Activated CD8-positive, alpha-beta memory T cell treated with anti-CD3 and anti-CD28 coated beads for 4 hours (primary cell): Measurements from ENCODE around the gene TPD52L1.
"Not testable (repeated sequence)": the region's sequence is repeated elsewhere in the genome, so short reads cannot be mapped to it uniquely, and the experiment has no call there.

ENCODE experiments used
- DNase-seq, 2 donors: peaks; one replicate each; pipeline ENCODE4 v3.0.0-alpha.2; 2020; ENCODE audit warnings: low read depth in 2 of 2

The TPD52L1 gene, protein sequence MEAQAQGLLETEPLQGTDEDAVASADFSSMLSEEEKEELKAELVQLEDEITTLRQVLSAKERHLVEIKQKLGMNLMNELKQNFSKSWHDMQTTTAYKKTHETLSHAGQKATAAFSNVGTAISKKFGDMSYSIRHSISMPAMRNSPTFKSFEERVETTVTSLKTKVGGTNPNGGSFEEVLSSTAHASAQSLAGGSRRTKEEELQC

DNA sequence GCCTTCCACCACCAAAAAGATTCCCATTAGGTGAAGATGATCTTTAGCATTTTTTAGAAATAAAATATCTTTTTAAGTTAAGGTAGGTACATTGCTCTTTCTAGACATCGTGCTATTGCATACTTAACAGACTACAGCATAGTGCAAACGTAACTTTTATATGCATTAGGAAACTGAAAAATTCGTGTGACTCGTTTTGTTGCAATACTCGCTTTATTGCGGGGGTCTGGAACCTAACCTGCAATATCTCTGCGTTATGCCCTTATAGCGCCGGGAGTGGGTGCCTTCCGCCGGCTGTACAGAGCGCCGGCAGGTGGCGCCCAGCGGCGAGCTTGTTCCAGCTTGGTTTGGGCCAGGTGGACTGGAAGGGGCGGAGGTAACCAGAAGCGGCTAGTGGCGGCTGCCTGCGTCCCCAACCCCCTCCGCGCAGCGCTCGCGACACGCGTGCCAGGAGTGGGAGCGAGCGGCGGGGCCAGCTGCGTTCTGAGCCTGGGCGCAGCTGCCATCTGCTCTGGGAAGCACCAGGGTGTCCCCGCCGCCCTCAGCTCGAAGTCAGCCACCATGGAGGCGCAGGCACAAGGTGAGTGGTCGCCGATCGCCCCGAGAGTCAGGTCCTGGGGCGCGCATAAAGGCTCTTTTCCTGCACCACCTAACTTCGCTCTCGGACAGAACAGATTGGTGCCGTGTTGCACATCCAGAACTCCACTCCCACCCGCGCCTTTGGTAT lies at the start of gene TPD52L1:
TSS of gene TPD52L1 (plus strand) at position 383 of the 727 bp plus-strand sequence. CDS start at position 562, 179 bp downstream.
- peak in 1 of 2 donors; percentile 10 for DNase-seq

- no peak for DNase-seq
Observed at GRCh38 chr6:125104425-125104824, 49.1 kb upstream of the TPD52L1 start.

DNA sequence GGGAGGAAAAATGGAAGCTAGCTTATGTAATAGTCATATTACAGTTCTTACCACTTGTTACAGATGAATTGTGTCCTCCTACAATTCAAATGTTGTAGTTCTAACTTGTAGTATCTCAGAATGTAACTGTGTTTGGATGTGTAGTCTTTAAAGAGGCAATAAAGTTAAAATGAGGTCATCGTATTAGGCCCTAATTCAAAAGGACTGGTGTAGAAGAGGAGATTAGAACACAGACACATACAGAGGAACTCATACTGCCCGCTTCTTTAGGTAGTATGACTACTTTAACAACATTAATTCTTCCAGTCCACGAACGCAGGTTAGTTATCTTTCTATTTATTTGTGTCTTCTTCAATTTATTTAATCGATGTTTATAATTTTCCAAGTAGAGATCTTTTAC lies 46.5 kb upstream of the TPD52L1 start:
- no peak for DNase-seq

- no peak for DNase-seq
Observed at GRCh38 chr6:125107896-125108295, 45.7 kb upstream of the TPD52L1 start.

DNA sequence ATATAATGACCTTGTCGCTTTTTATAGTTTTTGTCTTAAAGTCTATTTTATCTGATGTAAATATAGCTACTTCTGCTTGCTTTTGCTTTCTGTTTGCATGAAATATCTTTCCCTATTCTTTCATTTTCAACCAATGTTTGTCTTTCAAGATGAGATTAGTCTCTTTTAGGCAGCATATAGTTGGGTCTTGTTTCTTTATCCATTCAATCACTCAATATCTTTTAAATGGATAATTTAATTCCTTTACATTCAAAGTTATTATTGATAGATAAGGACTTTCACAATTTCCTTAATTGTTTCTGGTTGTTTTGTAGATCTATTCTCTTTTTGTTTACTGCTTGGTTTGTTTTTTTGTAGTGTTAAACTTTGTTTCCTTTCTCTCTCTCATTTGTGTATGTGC lies 43.5 kb upstream of the TPD52L1 start:
- DNase-seq: no peak

GRCh38 chr6:125111219-125111983 lies 42.2 kb upstream of the TPD52L1 start:
- DNase-seq: no peak

GRCh38 chr6:125112934-125113333 lies 40.6 kb upstream of the TPD52L1 start:
- no peak for DNase-seq

- no peak for DNase-seq
Observed at GRCh38 chr6:125114248-125114858, 39.2 kb upstream of the TPD52L1 start.

DNA sequence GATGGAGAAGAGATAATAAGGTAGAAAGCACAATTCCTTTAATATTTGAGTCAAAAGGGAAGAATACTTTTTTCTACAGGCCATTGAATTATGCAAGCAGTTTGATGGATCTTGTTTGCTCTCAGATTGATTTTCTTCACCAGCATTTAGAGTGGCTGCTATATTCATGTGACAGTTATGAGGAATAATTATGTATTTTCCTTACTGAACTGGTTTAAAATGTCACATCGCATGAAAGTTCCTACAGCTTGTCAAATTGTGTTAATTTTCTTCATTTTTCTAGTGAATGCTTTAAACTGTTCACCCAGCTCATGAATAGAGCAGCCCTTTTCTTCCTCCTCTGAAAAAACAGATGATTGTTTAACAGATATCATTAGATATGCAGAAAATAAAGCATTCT lies 37.4 kb upstream of the TPD52L1 start:
- no peak for DNase-seq

DNA sequence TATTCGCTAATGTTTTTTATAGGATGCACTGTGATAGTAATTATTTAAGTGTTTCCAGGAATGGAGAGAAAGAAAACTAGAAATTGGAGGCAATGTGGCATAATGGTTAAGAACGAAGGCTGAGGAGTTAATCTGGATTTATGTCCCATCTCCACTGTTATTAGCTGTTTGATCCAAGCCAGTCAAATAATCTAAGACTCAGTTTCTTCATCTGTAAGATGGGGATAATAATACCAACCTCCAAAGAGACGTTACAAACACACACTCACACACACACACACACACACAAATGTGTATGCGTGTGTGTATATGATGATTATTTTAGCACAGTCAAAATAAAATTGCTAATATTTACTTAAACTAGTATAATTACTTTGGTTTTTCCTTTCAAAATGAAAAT lies 36.9 kb upstream of the TPD52L1 start:
- DNase-seq: no peak

DNA sequence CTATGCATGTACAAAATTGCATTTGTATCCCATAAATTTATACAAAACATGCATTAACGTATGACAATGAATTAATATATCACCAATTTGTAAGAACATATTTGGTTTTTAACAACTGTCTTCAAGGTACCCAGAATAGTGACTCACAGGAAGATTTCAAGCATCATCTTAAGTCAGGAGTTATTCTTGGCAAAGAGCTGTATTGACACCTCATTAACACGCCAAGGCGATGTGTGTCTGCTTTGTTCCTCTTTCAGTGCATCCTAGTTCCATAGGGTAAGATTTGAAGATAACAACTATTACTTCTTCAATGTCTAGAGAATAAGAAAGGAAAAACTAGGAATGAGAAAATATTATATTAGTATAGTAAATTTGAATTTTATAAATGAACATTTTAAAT lies 35.8 kb upstream of the TPD52L1 start:
- no peak for DNase-seq

DNA sequence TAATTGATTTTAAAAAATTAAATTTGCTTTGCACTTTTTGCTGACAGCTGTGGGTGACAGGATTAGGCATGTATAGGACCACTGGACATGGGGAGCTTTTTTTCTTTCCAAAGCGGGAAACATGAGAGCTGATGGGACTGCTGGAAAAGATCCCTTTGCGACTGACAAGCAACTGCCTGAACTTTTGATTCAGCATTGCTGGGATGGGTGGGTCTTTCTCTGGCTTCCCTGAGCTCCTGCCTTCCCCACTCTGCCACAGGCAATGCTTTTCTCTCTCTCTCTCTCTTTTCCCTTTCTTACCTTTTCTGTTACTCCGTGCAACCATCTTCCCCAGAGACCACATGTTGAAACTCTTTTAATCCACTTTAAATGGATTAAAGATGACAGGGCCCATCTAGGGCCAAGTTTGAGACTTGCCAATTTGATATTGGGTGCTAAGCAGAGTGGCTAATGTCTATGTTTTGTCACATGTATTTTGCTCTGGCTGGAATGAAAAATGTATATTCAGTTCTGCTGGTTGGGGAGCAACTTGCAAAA lies 33.5 kb upstream of the TPD52L1 start:
- DNase-seq: no peak

GRCh38 chr6:125121894-125122293 lies 31.7 kb upstream of the TPD52L1 start:
- DNase-seq: no peak

GRCh38 chr6:125123051-125123450 lies 30.5 kb upstream of the TPD52L1 start:
- DNase-seq: no peak

GRCh38 chr6:125123468-125124048 lies 30.0 kb upstream of the TPD52L1 start:
- DNase-seq: no peak

- no peak for DNase-seq
Observed at GRCh38 chr6:125124049-125124669, 29.4 kb upstream of the TPD52L1 start.

DNA sequence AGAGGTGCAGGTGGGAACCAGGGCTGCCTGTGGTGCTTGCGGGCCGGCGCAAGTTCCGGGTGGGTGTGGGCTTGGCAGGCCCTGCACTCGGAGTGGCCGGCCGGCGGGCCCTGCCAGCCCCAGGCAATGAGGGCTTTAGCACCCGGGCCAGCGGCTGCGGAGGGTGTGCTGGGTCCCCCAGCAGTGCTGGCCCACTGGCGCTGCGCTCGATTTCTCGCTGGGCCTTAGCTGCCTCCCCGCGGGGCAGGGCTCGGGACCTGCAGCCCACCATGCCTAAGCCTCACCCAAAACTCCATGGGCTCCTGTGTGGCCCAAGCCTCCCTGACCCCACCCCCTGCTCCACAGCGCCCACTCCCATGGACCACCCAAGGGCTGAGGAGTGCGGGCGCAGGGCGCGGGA lies 27.7 kb upstream of the TPD52L1 start:
- not testable (repeated sequence) for DNase-seq

GRCh38 chr6:125129354-125129753 lies 24.2 kb upstream of the TPD52L1 start:
- no peak for DNase-seq

DNA sequence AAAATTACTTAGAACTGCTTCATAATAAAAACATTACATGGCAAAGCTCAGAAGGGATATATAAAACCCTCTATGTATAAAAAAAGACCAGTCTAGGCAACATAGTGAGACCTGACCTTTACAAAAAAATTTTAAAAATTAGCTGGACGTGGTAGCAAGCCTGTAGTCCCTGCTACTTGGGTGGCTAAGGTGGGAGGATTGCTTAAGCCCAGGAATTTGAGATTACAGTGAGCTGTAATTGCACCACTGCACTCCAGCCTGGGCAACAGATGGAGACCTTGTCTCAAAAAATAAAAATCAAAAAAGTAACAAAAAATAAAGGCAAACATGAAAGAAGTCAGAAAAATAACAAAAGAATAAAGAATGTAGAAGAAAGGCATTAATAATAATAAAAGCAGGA lies 21.5 kb upstream of the TPD52L1 start:
- no peak for DNase-seq

DNA sequence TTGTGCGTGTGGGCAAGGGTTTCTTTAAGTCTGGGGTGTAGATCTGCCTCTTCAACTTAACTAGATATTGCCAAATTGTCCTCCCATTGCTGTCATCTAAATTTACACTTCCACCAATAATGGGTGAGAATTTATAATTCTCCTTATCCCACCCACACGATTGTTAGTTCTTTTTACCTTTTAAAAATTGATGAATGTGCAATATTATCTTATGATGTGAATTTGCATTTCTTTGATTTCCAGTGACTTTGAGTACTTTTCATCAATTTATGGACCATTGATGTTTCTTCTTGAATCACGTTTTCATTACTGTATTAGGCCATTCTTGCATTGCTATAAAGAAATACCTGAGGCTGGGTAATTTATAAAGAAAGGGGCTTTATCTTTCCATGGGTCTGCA lies 17.2 kb upstream of the TPD52L1 start:
- no peak for DNase-seq

DNA sequence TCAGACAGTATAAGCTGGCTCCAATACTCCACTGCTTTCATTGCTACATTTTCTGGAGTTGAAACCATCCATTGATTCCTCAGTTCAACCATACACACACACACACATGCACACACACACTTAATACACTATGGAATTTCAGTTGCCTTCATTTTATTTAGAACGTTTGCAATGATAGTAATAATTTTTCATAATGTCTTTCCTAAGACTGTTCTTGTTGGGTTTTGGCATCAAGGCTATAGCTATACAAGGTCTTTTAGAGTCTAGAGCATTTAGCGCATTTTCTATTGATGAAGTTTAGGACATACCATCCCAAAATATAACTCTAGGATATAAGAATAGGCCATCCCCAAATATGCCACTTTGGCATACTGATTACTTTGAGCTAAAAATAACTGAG lies 15.5 kb upstream of the TPD52L1 start:
- no peak for DNase-seq
